Testis (tissue), 2 donors: ENCODE measurements around the gene TSPAN32.

ENCODE experiments used
- POLR2A ChIP-seq: fragments of 450-650 bp; IDR thresholded peaks from one replicate; pipeline ENCODE4 v1.6.1; 2017; ENCODE audit warnings: antibody characterized with exemption, mild to moderate bottlenecking, moderate library complexity
- TF ChIP-seq, protein P1 (sequence below), 3 experiments: fragments of 450-650 bp in 2 of 3; fragments of 200-600 bp in 1 of 3; sonication (generic) in 1 of 3; IDR thresholded peaks; one replicate each; pipeline ENCODE4 v1.5.1; 2016 to 2019; ENCODE audit warnings: antibody characterized with exemption in 3 of 3, mild to moderate bottlenecking in 2 of 3, moderate library complexity in 1 of 3

- TF ChIP-seq, protein P1, sequence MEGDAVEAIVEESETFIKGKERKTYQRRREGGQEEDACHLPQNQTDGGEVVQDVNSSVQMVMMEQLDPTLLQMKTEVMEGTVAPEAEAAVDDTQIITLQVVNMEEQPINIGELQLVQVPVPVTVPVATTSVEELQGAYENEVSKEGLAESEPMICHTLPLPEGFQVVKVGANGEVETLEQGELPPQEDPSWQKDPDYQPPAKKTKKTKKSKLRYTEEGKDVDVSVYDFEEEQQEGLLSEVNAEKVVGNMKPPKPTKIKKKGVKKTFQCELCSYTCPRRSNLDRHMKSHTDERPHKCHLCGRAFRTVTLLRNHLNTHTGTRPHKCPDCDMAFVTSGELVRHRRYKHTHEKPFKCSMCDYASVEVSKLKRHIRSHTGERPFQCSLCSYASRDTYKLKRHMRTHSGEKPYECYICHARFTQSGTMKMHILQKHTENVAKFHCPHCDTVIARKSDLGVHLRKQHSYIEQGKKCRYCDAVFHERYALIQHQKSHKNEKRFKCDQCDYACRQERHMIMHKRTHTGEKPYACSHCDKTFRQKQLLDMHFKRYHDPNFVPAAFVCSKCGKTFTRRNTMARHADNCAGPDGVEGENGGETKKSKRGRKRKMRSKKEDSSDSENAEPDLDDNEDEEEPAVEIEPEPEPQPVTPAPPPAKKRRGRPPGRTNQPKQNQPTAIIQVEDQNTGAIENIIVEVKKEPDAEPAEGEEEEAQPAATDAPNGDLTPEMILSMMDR (IDR thresholded peaks at IDR 0.05): no peak
- TF ChIP-seq POLR2A: no peak
These were observed 3.5 kb upstream of the TSPAN32 start for GRCh38 chr11:2298131-2298794.
